Measurements from ENCODE around the gene TMEM87B. TPM values are rescaled to one million over a fixed set of nuclear protein-coding genes. Genes with fewer than 3 reads are reported as not detected.

Gene TMEM87B
- polyA plus RNA-seq, 1 donor: 13.7 TPM

DNA sequence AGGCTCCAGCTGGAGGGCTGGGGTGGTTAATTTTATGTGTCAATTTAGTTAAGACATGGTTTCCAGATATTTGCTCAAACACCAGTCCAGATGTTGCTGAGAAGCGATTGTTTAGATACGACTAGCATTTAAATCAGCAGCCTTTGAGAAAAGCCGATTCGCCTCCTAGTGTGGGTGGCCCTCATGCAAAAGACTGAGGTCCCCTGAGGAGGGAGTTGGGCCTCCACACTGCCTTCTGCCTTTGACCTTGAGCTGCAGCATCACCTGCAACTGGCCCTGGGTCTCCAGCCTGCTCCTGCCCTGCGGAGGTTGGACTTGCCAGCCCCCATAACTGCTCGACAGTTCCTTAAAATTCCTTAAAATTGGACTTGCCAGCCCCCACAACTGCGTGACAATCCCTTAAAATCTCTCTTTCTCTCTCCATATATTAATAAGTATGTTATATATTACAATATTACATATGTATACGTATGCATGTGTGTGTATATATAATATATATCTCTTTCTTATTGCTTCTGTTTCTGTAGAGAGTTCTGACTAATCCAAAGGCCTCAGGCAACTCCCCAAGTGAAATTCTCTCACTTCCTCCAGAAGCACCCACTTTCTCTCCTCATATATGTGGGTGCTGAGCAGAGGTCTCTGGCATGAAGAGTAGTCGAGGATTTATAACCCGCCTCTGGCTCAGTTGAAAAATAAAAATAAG is 97.6 kb downstream of the TMEM87B start:
- no peak for DNase-seq

DNA sequence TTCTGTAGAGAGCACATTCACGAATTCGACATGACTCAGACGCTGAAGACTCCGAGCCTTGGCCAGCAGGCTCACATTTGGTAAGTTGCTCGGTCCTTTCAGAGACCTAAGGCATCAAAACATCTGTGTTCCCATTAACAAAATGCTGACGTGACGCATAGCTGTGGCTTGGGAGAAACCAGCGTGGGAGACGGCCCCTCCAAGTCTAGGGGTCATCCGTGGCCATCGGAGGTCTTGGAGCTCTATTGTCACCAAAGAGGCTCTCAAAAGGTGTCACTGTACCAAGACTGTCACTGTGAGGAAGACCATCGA is 98.1 kb downstream of the TMEM87B start:
- no peak for DNase-seq

DNA sequence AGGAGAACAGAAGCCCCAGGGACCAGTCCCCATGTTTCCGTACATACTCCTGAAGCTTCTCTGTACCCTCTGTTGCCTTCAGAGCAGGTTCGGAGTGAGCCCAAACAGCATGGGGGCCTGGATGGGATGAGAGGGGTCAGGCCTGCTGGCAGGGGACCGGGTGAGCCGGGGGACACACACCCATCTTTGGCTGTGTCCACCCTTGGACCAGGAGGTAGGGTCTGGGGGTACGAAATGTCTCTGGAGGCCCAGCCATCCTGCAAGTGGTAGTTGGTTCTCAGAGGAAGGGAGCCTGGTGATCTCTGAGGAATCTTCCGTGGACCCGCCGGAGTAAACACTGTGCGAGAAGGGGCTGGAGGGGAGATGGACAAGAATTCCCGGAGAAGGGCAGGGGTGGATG is 98.4 kb downstream of the TMEM87B start:
- DNase-seq: no peak

DNA sequence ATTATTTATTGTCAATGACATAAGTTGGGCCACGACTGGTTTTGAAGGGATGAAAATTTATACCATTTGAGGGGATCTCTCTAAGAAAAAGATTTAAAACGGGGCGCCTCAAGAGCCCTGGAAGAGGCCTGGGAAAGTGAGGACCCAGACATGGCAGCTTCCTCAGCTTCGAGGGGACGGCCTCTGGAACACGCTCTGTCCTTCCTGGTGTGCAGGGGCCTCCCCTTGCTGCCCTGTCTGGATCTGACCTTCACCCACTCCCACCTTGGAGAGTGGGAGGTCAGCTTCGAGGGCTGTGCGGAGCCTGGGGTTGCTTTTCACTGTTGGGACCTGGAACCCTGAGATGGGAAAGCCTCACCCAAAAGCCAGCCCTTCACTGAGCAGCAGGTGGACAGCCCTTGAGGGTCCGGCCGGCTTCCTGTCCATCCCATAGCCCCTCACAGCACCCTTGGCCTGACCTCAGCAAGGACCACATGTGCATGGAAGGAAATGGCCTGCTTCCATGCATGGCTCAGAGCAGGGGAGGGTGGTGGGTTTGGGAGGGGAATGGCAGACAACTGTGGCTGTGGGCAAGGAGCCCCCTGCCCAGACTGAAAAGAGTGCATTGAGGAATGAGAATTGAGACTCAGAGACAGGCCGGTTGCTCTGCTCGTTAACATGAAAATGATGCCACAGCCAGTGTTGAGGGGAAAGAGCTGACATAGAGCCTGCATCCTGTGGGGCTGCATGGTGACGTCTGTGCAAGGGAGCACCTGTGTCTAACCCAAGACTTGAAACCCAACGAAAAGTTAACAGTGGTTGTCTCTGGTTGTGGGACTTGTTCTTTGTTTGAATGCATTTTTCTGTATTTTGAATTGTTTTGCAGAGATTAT is 99.4 kb downstream of the TMEM87B start:
- no peak for DNase-seq

DNA sequence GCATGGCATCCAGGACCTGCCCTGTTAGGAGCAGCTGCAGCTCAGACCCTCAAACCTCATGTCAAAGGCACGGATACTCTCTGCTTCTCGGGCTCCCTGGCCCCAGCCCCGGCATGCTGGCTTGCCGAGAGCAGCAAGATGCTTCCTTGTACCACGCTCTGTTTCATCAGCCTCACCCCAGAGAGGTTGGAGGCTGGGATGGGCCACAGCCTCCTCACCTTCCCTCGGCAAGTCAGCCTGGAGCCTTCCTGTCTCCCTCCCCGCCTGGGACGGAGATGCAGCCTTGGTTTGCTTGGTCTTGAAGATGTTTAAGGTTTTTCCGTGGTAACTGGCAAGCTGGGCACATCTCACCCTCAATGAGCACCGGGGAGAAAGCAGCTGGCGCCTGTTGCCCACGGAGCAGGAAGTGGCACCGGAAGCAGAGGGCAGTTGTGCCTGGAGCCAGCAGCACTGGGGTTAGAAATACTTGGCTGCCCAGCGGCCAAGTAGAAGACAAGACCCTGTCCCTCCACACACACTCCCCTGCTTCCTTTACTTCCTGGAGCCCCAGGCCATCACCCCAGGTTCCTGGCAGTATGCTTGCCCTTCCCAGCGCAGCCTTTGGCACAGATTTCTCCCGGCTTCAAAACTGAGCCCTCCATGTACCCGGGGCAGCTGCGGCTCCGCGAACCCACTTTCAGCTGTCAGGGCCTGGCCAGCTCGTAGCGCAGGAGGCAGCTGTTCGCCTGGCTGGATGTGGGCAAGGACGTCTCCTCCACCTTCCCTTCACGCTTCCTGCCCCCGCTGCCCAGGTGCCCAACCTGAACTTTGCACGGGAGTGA is 100.5 kb downstream of the TMEM87B start:
- DNase-seq: no peak

DNA sequence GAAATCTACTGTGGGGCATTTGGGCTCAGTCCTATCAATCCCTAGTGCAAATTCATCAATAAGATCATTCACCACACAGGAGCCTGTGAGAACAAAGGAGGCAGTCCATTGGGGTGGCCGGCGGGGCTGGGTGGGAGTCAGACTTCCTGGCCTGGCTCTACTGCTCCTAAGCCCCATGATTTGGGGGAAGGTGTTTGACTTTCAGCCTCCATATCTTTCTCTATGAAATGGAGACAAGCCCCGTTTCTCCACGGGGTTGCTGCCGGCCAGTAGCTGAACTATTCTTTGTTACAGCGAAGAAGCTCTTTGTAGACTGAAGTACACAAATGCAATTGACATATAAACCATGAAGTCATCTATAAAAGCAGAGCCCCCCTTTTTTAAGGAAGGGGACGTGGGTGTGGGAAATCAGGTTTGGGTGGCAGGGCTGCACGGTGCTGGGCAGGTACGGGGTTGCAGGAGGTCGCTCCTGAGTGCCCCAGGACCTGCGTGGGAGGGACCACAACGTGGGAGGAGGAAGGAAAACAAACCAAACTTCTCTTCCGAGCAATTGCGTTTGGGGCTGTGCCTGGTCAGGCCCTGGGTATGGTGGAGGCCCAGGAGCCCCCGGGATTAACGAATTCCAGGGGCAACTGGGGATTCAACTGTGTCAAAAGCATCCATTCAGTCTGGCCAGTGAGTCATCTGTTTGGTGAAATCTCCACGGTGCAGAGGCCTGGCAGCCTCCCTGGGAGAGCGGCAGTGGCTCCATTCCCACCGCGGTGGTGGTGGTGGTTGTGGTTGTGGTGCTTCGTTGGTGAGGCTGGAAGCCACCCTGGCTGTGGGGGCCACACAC is 101.3 kb downstream of the TMEM87B start:
- DNase-seq: no peak

DNA sequence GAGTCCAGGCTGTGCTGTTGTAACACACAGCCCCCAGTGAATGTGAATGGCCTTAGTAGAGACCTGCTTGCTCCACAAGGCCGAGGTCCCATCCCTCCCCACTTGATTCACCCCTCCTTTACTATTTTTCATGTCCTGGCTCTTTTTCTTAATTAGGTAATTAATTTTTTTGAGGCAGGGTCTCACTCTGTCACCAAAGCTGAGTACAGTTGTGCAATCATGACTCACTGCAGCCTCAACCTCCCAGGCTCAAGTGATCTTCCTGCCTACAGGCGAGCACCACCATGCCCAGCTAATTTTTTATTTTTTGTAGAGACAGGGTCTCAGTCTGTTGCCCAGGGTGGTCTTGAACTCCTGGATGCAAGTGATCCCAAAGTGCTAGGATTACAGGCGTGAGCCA is 102.4 kb downstream of the TMEM87B start:
- no peak for DNase-seq

DNA sequence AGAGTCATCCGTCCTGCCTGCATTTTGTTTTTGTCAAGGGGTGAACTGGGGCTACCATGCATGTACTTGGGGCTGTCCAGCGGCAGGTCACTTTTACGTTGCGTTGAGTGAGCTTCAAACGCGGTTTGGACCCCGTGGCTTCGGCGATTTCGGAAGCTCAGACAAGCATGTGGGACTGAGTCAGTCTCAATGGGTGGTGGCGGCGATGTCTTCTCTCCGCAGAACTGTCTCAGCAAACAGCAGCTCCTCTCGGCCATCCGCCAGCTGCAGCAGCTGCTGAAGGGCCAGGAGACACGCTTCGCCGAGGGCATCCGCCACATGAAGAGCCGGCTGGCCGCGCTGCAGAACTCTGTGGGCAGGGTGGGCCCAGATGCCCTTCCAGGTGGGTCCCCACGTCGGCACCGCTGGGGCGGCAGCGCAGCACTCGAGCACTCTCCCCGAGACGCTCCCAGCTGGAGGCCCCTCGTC is 104.4 kb downstream of the TMEM87B start:
- DNase-seq: no peak

DNA sequence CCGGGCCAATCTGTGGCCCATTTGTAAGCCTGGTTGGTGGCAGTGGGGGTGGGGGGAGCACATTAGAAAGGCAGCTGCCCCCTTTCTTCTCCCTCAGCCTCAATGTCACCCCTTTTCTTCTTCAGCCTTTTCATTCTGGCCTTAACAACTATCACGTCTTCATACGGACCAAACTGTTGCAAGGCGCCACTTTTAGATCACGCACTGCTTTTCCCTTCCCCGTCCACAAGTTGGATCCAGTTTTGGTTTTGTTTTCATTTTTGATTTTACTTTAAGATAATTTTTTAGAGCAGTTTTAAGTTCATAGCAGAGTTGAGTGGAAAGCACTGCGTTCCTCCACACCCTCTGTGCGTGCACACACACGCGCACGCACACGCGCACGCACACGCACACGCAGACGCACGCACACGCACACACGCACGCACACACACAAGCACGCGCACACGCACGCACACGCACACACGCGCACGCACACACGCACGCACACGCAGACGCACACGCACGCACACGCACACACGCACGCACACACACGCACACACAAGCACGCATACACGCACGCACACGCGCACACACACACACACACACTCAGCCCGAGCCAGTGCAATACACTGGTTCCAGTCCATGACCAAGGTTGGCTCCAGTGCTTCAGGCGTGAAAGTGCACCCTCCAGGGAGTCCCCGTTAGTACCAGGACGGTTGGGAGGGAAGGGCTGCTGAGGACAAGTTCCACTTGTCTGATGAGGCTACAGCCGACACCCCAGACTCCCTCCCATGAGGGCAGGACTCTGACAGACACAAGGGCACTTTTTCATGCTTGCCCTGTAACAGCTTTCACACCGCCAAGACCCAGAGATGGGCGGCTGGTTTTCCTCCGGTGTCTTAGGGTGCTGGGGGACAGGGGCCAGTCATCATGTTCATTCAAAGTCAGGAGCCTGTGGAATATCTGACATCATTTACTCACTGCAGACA is 105.5 kb downstream of the TMEM87B start:
- no peak for DNase-seq

DNA sequence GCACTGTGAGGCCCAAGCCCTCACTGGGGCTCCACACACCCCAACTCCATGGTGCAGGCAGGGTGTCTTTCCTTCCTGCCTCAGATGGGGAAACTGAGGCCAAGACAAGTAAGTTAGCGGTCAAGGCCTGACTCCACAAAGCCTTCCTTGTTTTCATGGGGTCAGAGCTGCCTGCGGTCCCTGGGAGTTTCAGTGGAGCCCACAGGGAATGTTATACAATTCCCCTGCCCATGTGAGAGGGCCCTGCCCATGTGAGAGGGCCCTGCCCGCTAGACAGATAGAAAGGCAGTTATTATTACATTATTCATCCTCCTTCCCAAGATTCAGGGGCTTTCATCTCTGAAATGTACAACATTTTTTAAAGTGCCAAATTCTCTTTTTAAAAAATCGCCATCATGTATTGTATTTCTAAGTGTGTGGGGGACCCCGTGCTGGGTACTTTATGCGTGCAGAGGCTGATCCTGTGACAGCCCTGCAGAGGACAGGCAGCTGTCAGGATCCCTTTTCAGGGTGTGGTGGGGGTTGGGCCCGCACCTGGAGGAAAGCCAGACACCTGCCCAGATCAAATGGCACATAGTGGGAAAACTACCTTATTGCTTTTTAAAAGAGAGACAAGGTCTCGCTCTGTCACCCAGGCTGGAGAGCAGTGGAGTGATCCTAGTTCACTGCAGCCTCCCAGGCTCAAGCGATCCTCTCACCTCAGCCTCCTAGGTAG is 106.5 kb downstream of the TMEM87B start:
- no peak for DNase-seq

DNA sequence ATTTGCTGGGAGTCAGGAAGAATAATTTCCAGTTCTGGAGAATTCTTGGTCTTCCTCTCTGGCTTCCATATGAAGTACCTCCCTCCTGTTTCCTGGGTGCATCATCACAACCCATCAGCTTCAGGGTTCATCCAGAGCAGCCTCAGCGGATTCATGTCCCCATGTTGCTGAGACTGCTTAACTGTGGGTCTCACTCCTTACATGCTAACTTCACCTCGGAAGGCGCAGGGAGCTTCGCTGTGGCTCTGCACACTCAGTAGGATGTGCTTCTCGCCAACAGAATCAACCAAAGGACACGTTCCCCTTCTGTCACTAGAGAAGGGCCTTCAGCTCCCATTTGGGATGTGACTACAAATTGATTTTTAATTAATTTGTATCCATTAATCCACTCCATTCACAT is 107.3 kb downstream of the TMEM87B start:
- no peak for DNase-seq

DNA sequence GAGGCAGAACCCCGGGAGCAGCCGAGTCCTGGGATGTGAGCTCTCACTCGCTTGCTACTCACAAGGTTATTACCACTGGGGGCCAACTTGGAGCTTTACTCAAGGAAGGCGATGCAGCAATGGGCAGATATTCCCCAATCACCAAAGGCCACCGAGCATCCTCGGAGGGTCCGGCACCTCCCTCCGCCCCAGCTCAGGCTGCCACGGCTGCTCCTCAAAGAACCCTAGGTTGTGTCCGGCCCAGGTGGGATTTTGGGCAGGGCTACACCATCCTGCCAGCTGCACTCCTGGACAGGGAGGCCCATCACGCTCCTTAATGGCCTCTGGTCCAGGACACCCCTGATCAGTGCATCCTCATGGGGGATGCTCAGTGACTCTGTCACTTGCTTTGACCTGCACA is 107.9 kb downstream of the TMEM87B start:
- DNase-seq: no peak

DNA sequence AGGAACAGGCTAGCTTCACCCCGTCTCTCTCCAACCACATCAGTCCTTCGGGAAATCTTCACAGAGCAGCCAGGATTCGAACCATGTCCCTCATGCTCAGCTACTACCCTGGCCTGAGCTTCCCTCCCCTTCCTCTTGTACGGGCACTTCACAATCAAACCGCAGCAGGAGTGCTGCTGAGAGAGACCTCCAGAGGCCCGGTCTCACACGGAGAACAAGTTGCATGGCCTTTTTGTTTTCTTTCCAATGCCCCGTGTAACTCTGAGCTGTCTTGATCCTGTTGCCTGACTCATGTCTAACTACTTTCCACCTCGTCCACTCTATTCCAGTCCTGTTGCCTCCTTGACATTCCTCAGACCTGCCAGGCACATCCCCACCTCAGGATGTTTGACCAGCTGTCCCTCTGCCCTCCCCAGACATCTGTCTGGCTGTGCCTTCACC is 108.5 kb downstream of the TMEM87B start:
- no peak for DNase-seq

DNA sequence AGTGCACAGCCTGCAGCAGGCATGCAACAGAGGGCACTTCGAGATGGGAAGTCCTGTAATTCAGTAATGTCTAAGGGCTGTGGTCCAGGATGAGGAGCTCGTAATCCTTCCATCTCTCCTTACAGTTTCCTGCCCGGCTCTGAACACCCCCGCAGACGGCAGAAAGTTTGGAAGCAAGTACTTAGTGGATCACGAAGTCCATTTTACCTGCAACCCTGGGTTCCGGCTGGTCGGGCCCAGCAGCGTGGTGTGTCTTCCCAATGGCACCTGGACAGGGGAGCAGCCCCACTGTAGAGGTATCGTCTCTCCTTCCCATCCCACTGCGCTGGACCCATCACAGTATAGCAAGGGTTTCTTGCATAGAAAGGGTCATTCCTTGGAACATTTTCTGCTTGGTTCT is 109.8 kb downstream of the TMEM87B start:
- no peak for DNase-seq

DNA sequence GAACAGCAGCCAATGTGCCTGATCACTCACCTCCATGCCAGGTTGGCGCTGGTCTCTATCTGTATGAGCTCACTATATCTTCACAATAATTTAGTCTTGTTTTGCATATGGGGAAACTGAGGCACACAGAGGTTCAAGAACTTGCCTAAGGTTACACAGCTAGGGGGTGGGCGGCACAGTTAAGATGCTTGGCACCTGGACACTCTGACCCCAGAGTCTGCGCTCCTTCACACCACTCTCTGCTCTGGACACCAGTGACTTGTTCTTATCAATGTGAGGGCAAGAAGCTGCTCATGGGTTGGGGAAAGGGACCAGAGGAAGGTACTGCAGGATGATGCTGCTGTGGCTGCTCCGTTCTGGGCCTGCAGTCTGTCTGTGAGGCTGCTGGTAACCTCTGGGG is 110.2 kb downstream of the TMEM87B start:
- DNase-seq: no peak

DNA sequence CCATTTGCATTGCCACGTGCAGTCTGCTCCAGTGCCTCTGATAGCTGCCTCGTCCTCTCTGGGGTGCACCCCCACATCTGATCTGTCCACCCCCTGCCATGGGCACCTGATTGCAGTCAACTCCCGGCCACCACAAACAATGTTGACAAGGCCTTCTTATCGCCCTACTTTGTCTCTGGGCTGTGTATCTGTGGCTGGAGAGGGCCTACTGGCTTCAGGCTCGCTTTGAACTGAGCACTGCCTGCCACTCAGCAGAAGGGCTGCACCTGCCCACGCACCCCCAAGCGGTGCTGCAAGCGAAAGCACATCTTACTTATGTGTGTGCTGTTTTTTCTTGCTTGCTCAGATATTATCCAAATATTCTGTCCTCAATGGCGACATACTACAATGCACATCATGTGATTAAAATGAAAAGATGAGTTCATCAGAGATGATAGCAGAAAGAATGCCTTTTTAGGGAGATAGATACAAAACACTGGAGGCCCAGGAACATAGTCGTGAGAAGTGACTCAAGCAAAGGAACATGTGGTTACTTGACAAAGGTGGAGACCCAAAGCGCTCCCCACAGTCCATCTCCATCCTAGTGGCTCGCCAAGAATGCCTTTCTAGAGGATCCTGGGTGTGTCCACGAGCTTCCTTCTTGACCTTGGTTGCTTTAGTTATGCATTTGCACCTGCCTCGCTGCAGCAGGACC is 111.9 kb downstream of the TMEM87B start:
- no peak for DNase-seq

DNA sequence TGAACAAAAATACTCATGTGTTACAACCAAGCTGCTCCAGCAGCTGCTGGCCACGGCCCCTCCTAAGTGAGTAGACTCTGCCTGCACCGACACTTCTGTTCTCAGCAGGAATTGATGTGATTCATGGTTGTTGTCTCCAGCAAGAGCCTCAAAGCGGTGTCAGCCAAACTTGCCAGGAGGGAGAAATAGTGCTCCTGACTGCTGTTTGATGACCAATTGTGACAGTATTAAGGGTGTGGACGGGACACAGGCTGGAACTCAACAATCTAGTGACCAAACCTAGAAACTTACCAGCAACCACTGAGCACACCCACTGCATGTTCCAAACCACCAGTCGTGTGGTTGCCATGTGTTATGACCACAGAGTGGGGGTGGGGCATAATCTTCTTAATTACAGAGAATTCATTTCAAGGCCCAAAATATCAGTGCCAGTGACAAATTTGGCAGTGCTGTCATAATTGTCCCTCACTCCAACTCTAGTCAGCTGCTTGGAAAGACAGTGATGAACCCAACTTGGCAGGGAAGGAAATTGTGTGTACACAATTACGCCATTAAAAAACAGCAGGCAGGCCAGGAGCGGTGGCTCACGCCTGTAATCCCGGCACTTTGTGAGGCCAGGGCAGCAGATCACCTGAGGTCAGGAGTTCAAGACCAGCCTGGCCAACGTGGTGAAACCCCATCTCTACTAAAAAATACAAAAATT is 113.5 kb downstream of the TMEM87B start:
- no peak for DNase-seq
